Keratinocyte (primary cell): ENCODE data around the gene TEX51.

Experiments used
- EZH2 ChIP-seq: IDR thresholded peaks from one replicate; pipeline ENCODE4 v1.6.1; 2012; ENCODE audit warnings: inconsistent platforms, mild to moderate bottlenecking, low read length, moderate library complexity
- TF ChIP-seq, protein P1 (sequence below), 3 experiments: IDR thresholded peaks in 1 of 3; conservative IDR thresholded peaks in 1 of 3; optimal IDR thresholded peaks in 1 of 3; 2 replicates in 2 of 3; 3 replicates in 1 of 3; pipeline versions ENCODE3 to v1.5.1; 2011; ENCODE audit warnings: low read length in 3 of 3, mild to moderate bottlenecking in 3 of 3, moderate library complexity in 2 of 3, control low read depth in 1 of 3, inconsistent platforms in 1 of 3; ENCODE audit not compliant: insufficient read depth in 2 of 3; ENCODE audit errors: extremely low read depth in 1 of 3

DNA sequence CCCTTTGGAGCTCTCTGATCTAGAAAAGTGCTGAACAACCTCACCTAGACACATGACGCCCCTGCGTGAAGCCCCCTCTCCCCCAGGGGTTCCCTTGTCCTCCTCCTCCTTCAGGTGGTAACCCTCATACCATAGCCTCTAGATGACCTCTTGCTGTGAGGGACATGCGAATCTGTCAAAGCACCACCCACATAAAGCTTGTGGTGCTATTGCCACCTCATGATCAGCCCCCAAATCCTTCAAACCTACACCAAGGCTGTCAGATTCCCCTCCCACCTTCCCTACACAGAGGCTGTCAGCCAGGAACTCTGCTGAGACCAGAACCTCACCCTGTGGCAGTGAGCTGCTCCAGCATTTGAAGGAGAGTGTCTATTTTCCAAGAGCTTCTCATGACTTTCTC, 43.1 kb upstream of the TEX51 start:
- TF ChIP-seq, protein P1, sequence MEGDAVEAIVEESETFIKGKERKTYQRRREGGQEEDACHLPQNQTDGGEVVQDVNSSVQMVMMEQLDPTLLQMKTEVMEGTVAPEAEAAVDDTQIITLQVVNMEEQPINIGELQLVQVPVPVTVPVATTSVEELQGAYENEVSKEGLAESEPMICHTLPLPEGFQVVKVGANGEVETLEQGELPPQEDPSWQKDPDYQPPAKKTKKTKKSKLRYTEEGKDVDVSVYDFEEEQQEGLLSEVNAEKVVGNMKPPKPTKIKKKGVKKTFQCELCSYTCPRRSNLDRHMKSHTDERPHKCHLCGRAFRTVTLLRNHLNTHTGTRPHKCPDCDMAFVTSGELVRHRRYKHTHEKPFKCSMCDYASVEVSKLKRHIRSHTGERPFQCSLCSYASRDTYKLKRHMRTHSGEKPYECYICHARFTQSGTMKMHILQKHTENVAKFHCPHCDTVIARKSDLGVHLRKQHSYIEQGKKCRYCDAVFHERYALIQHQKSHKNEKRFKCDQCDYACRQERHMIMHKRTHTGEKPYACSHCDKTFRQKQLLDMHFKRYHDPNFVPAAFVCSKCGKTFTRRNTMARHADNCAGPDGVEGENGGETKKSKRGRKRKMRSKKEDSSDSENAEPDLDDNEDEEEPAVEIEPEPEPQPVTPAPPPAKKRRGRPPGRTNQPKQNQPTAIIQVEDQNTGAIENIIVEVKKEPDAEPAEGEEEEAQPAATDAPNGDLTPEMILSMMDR (optimal IDR thresholded peaks at IDR 0.05 in 1 of 3, IDR thresholded peaks at IDR 0.05 in 1 of 3, conservative IDR thresholded peaks at IDR 0.05 in 1 of 3; ENCODE audit: extremely low read depth in 1 of 3, insufficient read depth in 2 of 3, low read length in 3 of 3), result no peak
- no peak for TF ChIP-seq EZH2
